HepG2 (cell line): ENCODE measurements around the gene ARHGEF11. TPM values are rescaled to one million over a fixed set of nuclear protein-coding genes. Genes with fewer than 3 reads are reported as not detected.

Source experiments
- ATAC-seq: fragments of 200-7000 bp; cut with Tn5 transposase; 3 replicates; pipeline ENCODE4 v1.9.1; 2020; ENCODE audit warnings: mild to moderate bottlenecking, moderate library complexity
- BruUV-seq: library from RNA; stranded (reverse); fragments of 400-500 nt; replicated peaks from 2 replicates; lab custom pipeline; 2021; lab: Mats Ljungman, UMichigan
- CTCF ChIA-PET: fragments of 300-600 bp; formaldehyde crosslinking; extraction: SDS; loops from one replicate; lab custom pipeline; 2021; ENCODE audit warnings: low total read pairs, inconsistent platforms, low intra/inter-chr PET ratio; lab: Yijun Ruan, JAX
- POLR2A ChIA-PET: fragments of 350-600 bp; sonication (Branson Sonifier 250); formaldehyde crosslinking; loops from one replicate; lab custom pipeline; 2020; ENCODE audit warnings: antibody characterized with exemption, inconsistent platforms; lab: Yijun Ruan, JAX
- DNase-seq: peaks from one replicate; pipeline ENCODE4 v3.0.0-alpha.2; 2015; ENCODE audit warnings: low spot score
- FAIRE-seq: peaks from 3 replicates; lab custom pipeline; 2011; peaks lifted over from hg19 to GRCh38; lab: Jason Lieb, UNC
- H2AFZ ChIP-seq: one replicate; pipeline ENCODE4 v1.6.1; 2011; ENCODE audit warnings: low read length, inconsistent platforms
- H3K27ac ChIP-seq: fragments of 300-600 bp; 3 replicates; pipeline ENCODE4 v1.8.0; 2011; ENCODE audit warnings: mixed run types, mild to moderate bottlenecking, mixed read lengths, low read length, inconsistent platforms; ENCODE audit not compliant: insufficient read depth; ENCODE audit errors: extremely low read length
- H3K27me3 ChIP-seq, 2 experiments: fragments of 200-600 bp in 1 of 2; 2 replicates in 1 of 2; 3 replicates in 1 of 2; pipeline versions ENCODE4 v1.6.0 to v1.8.0; 2011; ENCODE audit warnings: low read length in 2 of 2, mild to moderate bottlenecking in 2 of 2, moderate library complexity in 2 of 2, inconsistent platforms in 1 of 2; ENCODE audit not compliant: insufficient read depth in 2 of 2, control insufficient read depth in 1 of 2
- H3K36me3 ChIP-seq, 2 experiments: fragments of 200-600 bp in 1 of 2; replicated peaks in 1 of 2; 2 replicates in 1 of 2; 3 replicates in 1 of 2; pipeline versions ENCODE4 v1.5.1 to v1.8.0; 2011; ENCODE audit warnings: low read length in 2 of 2, inconsistent platforms in 1 of 2; ENCODE audit not compliant: insufficient read depth in 2 of 2, control insufficient read depth in 1 of 2
- H3K4me1 ChIP-seq: 2 replicates; pipeline ENCODE4 v1.5.1; 2012; ENCODE audit warnings: low read length, inconsistent platforms; ENCODE audit not compliant: insufficient read depth
- H3K4me2 ChIP-seq: 2 replicates; pipeline ENCODE4 v1.6.0; 2011; ENCODE audit warnings: low read depth, low read length, inconsistent platforms
- H3K4me3 ChIP-seq, 3 experiments: fragments of 200-600 bp in 1 of 3; sonication (generic), shearing (Covaris generic) in 1 of 3; replicated peaks in 1 of 3; 2 replicates each; pipeline ENCODE4 v1.5.1; 2011 to 2016; ENCODE audit warnings: low read length in 3 of 3, inconsistent platforms in 2 of 3, low read depth in 2 of 3, mild to moderate bottlenecking in 2 of 3, control low read depth in 1 of 3, mixed read lengths in 1 of 3; ENCODE audit not compliant: insufficient read depth in 1 of 3
- H3K79me2 ChIP-seq: one replicate; pipeline ENCODE4 v1.6.1; 2011; ENCODE audit warnings: low read length, inconsistent platforms; ENCODE audit not compliant: insufficient read depth
- H3K9ac ChIP-seq: 2 replicates; pipeline ENCODE4 v1.6.0; 2011; ENCODE audit warnings: mild to moderate bottlenecking, low read depth, low read length, inconsistent platforms; ENCODE audit not compliant: insufficient read depth
- H3K9me3 ChIP-seq: 2 replicates; pipeline ENCODE4 v1.5.1; 2012; ENCODE audit warnings: mild to moderate bottlenecking, low read length
- H4K20me1 ChIP-seq: 2 replicates; pipeline ENCODE4 v1.6.0; 2011; ENCODE audit warnings: inconsistent platforms, mild to moderate bottlenecking, low read length, moderate library complexity; ENCODE audit not compliant: insufficient read depth
- ATRX ChIP-seq: sonication (generic); formaldehyde crosslinking; IDR thresholded peaks from 2 replicates; pipeline ENCODE4 v1.4.0; 2020; ENCODE audit warnings: missing genetic modification reagents, borderline replicate concordance
- HNRNPH1 ChIP-seq: fragments of 200-400 bp; formaldehyde crosslinking; optimal IDR thresholded peaks from 2 replicates; pipeline ENCODE3; 2017; ENCODE audit warnings: mild to moderate bottlenecking, low read depth, low read length
- KDM5B ChIP-seq: sonication (generic); formaldehyde crosslinking; IDR thresholded peaks from 2 replicates; pipeline ENCODE4 v1.4.0; 2020; ENCODE audit warnings: missing genetic modification reagents, mild to moderate bottlenecking, borderline replicate concordance
- PHF20 ChIP-seq: sonication (generic); formaldehyde crosslinking; IDR thresholded peaks from 2 replicates; pipeline ENCODE4 v1.5.0; 2020; ENCODE audit warnings: mild to moderate bottlenecking, missing genetic modification reagents
- RAD21 ChIP-seq: fragments of 450-650 bp; formaldehyde crosslinking; IDR thresholded peaks from 2 replicates; pipeline ENCODE4 v1.5.0; 2020; ENCODE audit warnings: mild to moderate bottlenecking
- SMARCE1 ChIP-seq: fragments of 450-650 bp; IDR thresholded peaks from 2 replicates; pipeline ENCODE4 v1.6.1; 2017; ENCODE audit warnings: borderline replicate concordance
- SPEN ChIP-seq: sonication (generic); formaldehyde crosslinking; IDR thresholded peaks from 2 replicates; pipeline ENCODE4 v1.5.1; 2020; ENCODE audit warnings: low read depth, mild to moderate bottlenecking, missing genetic modification reagents
- ZNF446 ChIP-seq: sonication (generic); formaldehyde crosslinking; IDR thresholded peaks from 2 replicates; pipeline ENCODE4 v1.5.0; 2020; ENCODE audit warnings: mild to moderate bottlenecking, missing genetic modification reagents
- WGBS: methylation state at CpG from one replicate; pipeline ENCODE4 v1.1.6; 2017; ENCODE audit warnings: low lambda C conversion rate; 5-methylcytosine and 5-hydroxymethylcytosine counted together
- in situ Hi-C: cut with HindIII; loops from 2 replicates; pipeline ENCODE4 v1.10.0; 2017; ENCODE audit warnings: low pct_unique_long_range_greater_than_20kb; ENCODE audit not compliant: extremely low pct_ligation_motif_present
- intact Hi-C: fragments of 100-400 bp; cut with micrococcal nuclease; formaldehyde crosslinking; loops from one replicate; pipeline ENCODE4 v1.10.0; 2022; ENCODE audit not compliant: unreplicated experiment
- polyA plus RNA-seq, 8 experiments: library from polyadenylated mRNA; depleted of rRNA in 3 of 8; stranded (reverse) in 7 of 8; unstranded in 1 of 8; fragments of >200 nt; fragmentation: Illumina TruSeq in 4 of 8; extraction: Trizol in 4 of 8; gene quantifications; 2 replicates each; pipeline versions ENCODE4 v1.2.1 to v1.2.3, GENCODE V29; 2011 to 2016; ENCODE audit warnings: low read depth in 4 of 8, missing spikeins in 1 of 8, mixed read lengths in 1 of 8; ENCODE audit not compliant: insufficient read depth in 1 of 8
- total RNA-seq, 5 experiments: library from RNA; depleted of rRNA; stranded (reverse); fragments of >200 nt; fragmentation: Illumina TruSeq; extraction: Trizol; gene quantifications; 2 replicates each; pipeline ENCODE4 v1.2.3, GENCODE V29; 2016; ENCODE audit warnings: low read depth in 1 of 5
- TF ChIP-seq, protein P1 (sequence below): fragments of 450-650 bp; IDR thresholded peaks from 2 replicates; pipeline ENCODE4 v1.6.1; 2016
- TF ChIP-seq, protein P2 (sequence below): sonication (generic); formaldehyde crosslinking; IDR thresholded peaks from 2 replicates; pipeline ENCODE4 v1.4.0; 2020; ENCODE audit warnings: missing genetic modification reagents; ENCODE audit errors: not compliant biosample characterization

Gene ARHGEF11
- total and polyA plus RNA-seq, 2 of the 13 experiments (the other 11 are each of a cell fraction or from before 2014, with no cell fraction given) = 16.5 to 21.2 TPM

DNA sequence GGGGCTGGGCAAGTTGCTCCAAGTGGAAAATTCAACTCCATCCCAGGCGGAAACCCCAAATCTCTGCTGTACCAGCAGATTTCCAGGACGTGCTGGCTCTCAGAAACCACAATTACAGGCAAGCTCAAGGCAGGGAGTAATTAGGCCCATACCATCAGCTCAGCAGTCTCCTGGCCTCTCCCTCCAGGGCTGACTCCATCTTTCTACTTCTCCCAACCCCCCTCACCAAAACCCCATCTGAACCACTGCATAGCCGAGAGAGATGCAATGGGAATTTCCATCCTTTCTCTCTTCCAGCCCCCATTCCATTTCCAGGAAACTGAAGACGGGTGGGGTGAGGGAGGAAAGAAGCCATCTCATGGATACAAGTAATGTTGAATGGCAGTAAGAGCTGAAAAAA is 41.2 kb downstream of the ARHGEF11 start:
- 99% methylated on average over 4 of the region's 4 CpGs for WGBS
- Histone ChIP-seq H3K4me3 (no peak overlapping the region), H3K9me3 (no peaks in the 10 kb centered on the region), H2AFZ (no peak overlapping the region), H3K27me3 (no peaks in the 10 kb centered on the region), H3K4me2 (no peak overlapping the region), H3K27ac (no peak overlapping the region), H3K79me2 (peaks cover 5% of the 10 kb centered on the region), H4K20me1 (no peaks in the 10 kb centered on the region; the same call in 1 of the 2 replicates), H3K9ac (no peak overlapping the region), H3K4me1 (peaks cover 6% of the 10 kb centered on the region; the same call in 1 of the 2 replicates), H3K36me3 (no peaks in the 10 kb centered on the region)
- in situ Hi-C loops = no loop called here
- no peak for DNase-seq
- no peak for TF ChIP-seq ZNF446
- POLR2A ChIA-PET = no interaction called here
- no peak for ATAC-seq
- intact Hi-C loops = no loop called here
- FAIRE-seq = no peak
- CTCF ChIA-PET = no interaction called here
- BruUV-seq = no TSS peak

DNA sequence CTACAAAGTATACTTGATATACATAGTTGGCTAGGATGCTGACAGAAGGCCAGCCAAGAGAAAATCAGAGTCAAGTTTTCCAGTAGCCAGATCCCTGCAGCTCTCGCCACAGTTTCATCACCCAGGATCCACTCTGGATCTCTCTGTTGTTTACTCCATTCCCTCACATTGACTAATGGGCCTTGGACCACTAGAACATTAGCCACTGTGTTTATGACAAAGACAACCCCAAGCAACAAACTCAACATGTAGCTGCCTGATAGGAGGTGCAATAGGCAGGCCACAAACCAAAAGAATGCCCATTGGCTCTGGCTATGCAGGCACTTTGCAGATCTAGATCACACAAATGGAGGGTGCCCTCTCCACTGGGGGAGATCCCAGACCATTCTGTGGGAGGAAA is 44.2 kb downstream of the ARHGEF11 start:
- 100% methylated on average over 1 of the region's 1 CpG for WGBS
- H3K79me2 ChIP-seq = peaks cover 3% of the 10 kb centered on the region
- CTCF ChIA-PET = no interaction called here
- H3K36me3 ChIP-seq = no peaks in the 10 kb centered on the region; a peak in 1 of 5 replicates
- DNase-seq (no peak), ATAC-seq (no peak), FAIRE-seq (no peak)
- POLR2A ChIA-PET = no interaction called here
- no peaks in the 10 kb centered on the region for H3K9me3 ChIP-seq
- no peak overlapping the region for H3K4me2 ChIP-seq
- H3K27ac ChIP-seq = no peak overlapping the region
- in situ Hi-C loops = no loop called here
- H3K9ac ChIP-seq = no peak overlapping the region
- H2AFZ ChIP-seq = no peak overlapping the region
- no peaks in the 10 kb centered on the region for H3K27me3 ChIP-seq
- intact Hi-C loops = no loop called here
- no peaks in the 10 kb centered on the region for H3K4me1 ChIP-seq
- no peaks in the 10 kb centered on the region; the same call in 1 of the 2 replicates for H4K20me1 ChIP-seq
- BruUV-seq = no TSS peak
- no peak overlapping the region for H3K4me3 ChIP-seq
- TF ChIP-seq HNRNPH1 (no peak), SMARCE1 (no peak), SPEN (CRISPR knock-in tag) (no peak), RAD21 (CRISPR knock-in tag) (no peak), PHF20 (CRISPR knock-in tag) (no peak), ATRX (CRISPR knock-in tag) (no peak), KDM5B (CRISPR knock-in tag) (no peak)
- TF ChIP-seq, protein P1, sequence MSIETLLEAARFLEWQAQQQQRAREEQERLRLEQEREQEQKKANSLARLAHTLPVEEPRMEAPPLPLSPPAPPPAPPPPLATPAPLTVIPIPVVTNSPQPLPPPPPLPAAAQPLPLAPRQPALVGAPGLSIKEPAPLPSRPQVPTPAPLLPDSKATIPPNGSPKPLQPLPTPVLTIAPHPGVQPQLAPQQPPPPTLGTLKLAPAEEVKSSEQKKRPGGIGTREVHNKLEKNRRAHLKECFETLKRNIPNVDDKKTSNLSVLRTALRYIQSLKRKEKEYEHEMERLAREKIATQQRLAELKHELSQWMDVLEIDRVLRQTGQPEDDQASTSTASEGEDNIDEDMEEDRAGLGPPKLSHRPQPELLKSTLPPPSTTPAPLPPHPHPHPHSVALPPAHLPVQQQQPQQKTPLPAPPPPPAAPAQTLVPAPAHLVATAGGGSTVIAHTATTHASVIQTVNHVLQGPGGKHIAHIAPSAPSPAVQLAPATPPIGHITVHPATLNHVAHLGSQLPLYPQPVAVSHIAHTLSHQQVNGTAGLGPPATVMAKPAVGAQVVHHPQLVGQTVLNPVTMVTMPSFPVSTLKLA = no peak
- TF ChIP-seq, protein P2, sequence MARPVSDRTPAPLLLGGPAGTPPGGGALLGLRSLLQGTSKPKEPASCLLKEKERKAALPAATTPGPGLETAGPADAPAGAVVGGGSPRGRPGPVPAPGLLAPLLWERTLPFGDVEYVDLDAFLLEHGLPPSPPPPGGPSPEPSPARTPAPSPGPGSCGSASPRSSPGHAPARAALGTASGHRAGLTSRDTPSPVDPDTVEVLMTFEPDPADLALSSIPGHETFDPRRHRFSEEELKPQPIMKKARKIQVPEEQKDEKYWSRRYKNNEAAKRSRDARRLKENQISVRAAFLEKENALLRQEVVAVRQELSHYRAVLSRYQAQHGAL = no peak
